ENCODE measurements around the gene KDM1B.

The KDM1B gene

DNA sequence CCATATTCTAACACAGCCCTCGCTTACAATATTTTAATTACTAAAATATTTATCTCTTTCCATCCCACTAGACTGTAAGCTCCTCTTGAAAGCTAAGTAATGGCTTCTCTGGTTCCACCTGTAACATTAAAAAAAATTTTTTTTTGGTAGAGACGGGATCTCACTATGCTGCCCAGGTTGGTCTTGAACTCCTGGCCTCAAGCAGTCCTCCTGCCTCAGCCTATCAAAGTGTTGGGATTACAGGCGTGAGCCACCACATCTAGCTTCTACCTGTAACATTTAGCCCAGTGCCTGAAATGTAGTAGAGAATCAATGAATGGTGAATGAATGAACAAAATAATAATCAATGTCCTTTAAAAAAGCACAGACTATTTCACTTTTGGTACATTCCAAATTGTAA, 80.3 kb downstream of the KDM1B start:
- no peak for DNase-seq

DNA sequence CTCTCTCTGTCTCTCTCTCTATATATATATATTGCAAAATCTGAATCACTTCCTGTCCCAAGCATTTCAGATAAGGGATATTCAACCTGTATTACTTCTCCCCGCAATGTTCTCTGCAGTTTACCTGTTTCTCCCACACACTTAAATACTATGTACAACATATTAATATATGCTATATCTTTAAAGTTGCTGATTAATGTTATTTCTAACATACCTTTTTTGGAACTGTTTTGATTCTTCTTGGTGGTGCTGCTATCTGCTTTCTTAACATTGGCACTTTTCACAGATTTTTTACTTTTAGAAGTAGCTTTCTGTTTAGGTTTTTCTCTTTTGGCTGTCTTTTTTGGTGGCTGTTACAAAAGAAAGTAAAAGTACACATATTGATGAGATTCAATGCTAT, 81.9 kb downstream of the KDM1B start:
- DNase-seq: no peak

DNA sequence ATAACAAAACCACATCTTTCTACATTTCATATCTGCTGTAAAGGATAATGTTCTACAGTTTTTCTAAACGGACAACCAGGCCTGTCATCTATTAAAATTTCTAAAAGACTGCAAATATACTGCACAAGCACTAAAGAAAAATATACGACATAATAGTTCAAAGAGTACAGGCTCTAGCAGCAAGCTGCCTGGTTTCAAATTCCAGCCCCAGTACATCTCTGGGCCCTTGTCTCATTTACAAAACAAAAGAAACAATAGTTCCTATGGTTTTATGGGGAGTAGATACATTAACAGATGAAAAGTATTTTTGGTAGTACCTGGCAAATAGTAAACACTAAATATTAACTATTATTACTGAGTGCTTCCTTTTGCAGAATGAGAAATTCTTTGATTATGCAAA, 85.0 kb downstream of the KDM1B start:
- peak; percentile 11 for DNase-seq

DNA sequence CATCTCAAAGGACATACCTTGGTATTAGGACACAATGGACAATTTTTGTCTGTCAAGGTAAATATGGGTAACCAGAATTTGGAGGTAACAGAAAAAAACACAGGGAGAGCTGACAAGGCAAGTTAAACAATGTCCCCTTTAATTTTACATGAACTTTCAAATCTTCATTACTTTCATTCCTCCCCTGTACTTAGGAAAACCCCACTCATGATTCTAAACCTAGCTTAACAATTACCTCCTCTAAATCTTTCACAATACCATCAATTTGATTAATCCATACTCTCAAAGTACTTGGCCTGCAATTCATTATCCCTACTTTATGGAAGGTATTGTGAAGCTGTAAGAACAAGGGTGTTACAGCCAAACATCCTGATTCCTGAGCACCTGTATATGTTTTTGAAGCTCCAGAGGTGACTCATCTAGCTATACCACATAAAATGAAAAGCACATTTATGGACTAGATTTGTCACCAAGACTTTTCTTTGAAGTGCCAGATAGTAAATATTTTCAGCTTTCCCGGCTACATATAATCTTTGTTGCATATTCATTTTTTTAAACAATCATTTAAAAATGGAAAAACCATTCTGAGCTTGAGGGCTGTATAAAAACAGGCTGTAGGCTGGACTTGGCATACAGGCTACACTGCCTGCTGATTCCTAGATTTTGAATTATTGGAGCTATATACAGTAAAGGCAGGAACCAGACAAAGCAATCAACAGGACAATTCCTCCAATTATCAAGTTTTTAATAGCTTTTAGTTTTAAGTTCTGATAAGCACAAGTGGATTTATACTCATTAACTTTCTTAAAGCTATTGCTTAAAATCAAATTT, 86.2 kb downstream of the KDM1B start:
- no peak for DNase-seq

DNA sequence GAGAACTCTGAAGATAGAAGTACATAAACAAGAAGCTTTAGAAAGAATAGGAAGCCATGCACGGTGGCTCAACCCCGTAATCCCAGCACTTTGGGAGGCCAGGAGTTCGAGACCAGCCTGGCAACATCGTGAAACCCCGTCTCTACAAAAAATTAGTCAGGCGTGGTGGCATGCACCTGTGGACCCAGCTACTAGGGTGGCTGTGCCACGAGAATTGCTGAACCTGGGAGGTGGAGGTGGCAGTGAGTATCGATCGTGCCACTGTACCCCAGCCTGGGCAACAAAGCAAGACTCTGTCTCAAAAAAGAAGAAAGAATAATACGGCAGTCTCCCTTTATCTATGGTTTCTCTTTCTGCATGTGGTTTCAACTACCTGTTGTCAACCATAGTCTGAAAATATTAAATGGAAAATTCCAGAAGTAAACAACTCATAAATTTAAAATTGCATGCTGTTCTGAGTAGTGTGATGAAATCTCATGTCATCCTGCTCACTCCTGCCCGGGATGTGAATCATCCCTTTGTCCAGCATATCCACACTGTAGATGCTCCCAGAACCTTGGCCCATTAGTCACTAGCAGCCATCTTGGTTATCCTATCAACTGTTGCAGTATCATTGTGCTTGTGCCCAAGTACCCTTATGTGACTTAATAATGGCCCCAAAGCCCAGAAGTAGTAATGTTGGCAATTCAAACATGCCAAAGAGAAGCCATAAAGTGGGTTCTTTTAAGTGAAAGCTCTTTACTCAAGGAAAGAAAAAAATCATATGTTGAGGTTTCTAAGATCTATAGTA, 87.0 kb downstream of the KDM1B start:
- DNase-seq: no peak

DNA sequence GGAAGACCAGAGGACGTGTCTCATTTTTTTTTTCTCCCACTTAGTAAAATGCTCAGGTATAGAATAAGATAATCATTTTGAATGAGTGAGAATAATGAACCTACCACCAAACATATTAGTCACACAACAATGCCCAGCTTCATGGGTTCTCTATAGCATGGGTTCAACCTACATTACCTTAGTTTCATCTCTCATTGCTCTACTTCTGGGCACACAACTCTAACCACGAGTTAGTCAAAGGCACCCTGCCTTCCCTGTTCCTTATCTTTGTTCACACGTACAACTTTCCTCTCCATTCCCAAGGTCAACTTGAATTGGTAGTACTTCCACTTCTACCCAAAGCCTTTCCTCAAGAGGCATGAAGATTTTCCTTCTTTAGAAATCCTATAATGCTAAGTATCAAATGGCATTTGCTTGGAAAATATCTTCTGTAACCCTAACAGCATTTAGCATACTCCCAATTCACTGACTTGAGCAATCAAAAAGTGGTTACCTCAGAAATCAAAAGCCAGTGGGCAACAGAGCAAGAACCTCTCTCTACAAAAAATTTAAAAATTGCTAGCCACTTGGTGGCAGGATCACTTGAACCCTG, 88.2 kb downstream of the KDM1B start:
- DNase-seq: no peak

DNA sequence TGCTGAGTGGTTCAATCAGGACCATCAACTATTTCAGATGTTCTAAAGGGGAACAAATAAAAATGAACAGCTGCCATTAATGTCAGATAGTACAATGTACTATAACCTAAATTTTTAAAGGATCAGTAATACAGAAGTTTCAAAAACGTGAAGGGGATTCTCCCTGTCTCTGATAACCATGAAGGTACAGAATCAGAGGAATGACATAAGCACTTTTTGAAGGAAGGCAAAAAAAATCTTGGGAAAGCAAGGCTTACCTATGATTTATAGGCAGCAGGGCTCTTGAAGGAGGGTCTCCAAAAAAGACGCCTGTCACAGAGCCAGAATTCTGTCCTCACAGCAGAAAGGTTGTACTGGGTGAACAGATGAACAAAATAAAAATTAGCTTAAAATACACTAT, 89.0 kb downstream of the KDM1B start:
- no peak for DNase-seq

DNA sequence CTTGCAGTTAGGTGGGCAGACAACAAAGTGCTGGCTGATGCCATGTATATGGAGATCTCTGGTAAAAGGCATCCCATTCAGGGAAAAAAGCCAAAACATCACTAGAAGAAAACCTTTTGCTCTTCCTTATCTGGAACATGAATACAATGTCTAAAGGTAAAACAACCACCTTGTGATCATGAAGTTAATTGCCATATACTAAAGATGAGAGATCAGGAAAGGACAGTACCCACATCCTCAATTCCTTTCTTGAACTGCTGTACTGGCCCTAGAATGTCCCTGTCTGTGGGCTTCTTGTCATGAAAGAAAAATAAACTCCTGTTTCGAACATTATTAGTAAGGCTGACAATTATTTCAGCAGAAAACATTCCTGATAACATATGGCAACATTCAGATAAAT, 89.9 kb downstream of the KDM1B start:
- no peak for DNase-seq

DNA sequence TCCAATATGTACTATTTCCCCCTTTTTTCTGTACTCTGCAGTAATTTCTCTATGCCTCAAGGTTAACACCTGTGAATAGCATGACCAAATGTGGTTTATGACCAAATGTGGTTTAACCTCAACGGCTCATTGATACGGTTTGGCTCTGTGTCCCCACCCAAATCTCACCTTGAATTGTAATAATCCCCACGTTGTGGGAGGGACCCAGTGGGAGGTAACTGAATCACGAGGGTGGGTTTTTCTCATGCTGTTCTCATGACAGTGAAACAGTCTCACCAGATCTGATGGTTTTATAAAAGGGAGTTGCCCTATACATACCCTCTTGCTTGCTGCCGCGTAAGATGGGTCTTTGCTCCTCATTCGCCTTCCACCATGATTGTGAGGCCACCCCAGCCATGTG, 90.4 kb downstream of the KDM1B start:
- DNase-seq: no peak

DNA sequence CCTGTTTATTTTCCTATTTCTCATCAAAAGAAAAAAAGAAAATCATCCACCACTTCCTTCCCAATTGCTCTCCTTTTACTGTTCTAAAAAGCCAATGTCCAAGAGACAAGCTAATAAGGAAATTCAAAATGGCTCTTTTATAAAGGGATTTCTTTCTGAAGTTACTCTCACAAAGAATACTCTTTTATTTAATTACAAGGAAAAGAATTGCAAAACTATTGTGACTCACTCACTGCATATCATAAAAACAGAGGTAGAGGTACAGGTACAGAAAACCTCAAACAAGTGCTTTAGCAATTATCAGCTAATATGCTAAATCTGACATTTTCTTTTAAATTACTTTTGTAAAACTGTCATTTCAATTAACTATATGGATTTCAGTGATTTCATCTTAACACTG, 91.0 kb downstream of the KDM1B start:
- no peak for DNase-seq

DNA sequence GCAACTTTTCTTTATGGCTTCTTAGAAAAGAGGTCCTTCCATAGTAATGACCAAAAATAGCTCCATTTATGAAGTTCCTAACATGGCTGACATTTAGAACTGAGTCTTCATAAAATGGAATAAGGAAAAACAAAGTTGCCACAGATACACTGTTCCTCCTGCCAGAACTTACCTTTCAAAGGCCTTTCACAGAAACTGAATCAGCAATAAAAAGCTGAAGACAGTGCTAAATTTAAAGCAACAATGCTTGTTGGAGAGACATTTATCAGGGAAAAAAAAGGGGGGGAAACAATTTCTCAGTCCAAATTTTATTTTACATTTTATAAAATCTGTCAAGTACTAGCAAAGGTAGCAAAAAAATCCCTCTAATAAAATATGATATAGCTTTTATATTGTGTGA, 91.8 kb downstream of the KDM1B start:
- no peak for DNase-seq

DNA sequence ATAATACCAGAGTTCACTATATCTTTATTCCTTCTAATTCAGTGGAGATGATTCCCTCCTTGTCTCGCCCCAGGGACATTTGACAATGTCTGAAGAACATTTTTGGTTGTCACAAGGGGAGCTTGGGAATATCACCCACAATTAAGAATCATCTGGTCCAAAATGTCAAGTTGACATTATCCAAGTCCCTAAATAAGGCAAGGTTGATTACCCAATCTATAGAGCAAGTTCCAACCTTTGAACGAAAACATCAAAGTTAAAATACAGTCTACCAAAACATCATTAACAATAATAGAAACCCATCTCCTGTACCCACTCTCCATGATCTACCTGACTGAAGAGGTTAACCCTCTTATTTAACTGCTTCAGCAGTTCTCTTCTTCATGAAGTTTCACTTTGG, 93.5 kb downstream of the KDM1B start:
- no peak for DNase-seq

DNA sequence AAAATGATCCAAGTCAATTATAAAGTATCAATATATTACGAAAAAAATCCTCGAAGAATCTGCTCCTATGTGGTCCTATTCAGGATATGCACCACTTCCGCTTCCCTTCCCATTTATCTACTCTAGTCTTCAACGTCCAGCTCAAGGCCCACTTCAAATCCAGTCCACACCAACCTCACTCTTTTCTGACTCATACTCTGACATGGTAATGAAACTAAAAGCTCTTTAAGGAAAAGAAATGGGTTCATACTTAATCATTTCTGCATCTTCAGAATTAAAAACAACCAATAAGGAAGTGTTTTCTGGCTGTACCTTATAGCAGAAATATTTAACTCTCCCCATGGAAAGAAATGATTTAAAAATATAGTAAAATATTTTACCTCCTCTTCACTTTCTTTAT, 94.0 kb downstream of the KDM1B start:
- DNase-seq: no peak

DNA sequence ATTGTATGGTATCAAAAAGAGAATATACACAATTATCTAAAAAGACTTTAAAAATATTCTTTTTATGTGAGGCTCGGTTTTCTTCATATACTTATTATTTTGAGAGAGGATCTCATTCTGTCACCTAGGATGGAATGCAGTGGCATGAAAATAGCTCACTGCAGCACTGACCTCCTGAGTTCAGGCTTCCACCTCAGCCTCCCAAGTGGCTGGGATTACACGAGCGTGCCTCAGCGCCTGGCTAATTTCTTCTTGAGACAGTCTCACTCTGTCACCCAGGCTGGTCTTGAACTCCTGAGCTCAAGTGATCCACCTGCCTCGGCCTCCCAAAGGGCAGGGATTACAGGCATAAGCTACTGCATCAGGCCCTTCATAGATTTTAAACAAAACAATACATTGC, 98.4 kb downstream of the KDM1B start:
- DNase-seq: no peak

DNA sequence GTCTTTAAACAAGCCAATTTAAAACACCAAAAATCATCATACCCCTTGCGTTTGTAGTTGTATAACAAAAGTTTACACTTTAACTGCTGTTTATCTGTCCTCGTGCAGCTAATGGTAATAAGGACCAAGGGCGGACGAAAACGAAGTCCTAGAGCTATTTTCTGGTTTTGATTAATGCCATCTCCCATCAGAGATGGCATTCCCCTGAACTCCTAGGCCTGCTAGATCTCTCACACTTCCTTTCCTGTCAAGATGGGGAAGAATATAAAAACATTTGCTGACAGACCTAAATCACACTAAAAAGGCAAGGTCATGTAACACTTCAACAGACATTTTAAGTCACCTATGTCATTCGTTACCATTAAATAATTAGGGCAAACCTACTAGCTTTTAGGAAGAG, 99.6 kb downstream of the KDM1B start:
- DNase-seq: no peak

DNA sequence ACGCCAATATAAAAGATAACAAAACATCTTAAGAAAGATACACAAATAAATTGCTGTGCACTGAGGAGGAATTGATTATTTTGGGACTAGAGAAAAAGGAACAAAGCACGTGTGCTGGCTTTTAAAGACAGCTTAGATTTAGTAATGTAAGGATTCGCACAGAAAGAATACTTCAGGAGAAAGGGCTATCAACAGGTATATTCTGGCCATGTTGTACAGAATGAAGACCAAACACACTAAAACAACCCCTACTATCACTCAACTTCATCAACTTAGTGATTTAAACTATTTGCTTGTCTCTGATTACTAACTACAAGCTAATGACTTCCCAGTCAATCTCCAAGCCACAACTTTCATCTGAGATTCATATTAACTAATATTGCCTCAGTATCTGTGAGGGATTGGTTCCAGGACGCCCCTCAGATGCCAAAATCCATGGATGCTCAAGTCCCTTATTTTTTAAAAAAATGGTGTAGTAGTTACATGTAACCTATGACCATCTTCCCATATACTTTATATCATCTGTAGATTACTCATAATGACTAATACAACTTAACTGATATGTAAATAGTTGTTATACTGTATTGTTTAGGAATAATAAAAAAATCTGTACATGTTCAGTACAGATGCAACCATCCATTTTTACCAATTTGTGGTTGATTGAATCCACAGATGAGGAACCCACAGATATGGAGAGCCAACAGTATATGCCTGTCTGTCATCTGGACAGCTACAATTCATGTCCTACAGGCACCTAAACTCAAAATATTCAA, 104.6 kb downstream of the KDM1B start:
- no peak for DNase-seq

DNA sequence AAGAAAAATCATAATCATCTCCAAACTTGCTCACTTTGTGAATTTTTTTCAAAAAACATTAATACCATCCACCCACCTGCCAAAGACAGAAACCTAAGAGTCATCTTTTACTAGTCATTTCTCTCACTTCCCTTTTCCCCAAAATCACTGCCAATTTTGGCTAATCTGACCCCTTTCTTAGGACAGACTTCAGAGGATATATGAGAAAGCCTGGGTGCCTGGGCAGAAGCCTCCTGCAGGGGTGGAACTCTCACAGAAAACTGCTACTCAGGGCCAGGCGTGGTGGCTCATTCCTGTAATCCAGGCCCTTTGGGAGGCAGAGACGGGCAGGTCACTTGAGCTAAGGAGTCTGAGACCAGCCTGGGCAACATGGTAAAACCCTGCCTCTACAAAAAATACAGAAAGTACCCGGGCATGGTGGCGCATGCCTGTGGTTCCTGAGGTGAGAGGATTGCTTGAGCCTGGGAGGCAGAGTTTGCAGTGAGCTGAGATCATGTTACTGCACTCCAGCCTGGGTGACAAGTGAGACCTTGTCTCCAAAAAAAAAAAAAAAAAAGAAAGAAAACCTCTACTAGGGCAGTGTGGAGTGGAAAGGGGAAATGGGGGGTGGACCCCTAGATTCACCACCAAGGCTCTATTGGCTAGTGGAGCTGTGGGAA, 105.4 kb downstream of the KDM1B start:
- no peak for DNase-seq

DNA sequence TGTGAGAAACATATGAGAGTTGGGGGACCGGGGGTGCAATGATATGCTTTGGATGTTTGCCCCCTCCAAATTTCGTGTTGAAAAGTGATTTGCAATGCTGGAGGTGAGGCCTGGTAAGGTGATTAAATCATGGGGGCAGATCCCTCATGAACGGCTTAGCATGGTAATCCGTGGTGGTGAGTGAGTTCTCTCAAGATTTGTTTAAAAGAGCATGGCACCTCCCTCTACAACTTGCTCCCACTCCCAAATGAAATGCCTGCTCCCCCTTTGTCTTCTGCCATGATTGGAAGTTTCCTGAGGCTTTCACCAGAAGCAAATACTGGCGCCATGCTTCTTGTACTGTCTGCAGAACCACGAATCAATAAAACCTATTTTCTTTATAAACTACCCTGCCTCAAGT, 106.7 kb downstream of the KDM1B start:
- DNase-seq: no peak

DNA sequence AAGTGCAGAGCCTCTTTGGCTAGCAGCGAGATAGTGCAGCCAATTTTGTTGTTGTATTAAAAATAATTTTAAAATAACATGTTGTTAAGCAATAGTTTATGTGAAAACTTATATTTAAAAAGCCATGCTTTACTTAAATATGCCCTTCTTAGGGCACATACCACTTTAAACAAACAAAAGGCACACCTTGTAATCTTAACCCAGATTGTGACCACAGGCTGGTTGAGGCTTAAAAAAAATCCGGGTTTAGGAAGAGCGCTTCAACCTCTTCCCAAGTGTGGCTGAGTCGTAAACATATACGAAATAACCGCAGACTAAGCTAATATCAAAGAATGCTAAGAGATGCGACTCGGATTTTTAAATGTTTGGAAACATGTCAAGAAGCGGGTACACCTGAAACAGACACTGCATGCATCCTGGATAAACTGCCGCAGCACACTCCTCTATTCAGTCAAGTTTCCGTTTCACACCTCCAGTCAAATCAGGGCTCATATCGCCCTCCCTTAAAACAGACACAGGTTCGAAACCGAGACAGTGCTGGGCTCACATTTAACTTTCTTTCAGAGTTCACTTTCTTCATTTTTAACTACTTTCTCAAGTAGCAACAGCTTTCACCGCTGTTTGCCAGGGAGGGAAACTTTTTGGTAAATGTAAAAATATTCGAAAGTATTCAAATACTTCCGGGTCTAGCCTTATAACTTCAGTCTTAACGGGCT, 107.6 kb downstream of the KDM1B start:
- peak; percentile 25 for DNase-seq

DNA sequence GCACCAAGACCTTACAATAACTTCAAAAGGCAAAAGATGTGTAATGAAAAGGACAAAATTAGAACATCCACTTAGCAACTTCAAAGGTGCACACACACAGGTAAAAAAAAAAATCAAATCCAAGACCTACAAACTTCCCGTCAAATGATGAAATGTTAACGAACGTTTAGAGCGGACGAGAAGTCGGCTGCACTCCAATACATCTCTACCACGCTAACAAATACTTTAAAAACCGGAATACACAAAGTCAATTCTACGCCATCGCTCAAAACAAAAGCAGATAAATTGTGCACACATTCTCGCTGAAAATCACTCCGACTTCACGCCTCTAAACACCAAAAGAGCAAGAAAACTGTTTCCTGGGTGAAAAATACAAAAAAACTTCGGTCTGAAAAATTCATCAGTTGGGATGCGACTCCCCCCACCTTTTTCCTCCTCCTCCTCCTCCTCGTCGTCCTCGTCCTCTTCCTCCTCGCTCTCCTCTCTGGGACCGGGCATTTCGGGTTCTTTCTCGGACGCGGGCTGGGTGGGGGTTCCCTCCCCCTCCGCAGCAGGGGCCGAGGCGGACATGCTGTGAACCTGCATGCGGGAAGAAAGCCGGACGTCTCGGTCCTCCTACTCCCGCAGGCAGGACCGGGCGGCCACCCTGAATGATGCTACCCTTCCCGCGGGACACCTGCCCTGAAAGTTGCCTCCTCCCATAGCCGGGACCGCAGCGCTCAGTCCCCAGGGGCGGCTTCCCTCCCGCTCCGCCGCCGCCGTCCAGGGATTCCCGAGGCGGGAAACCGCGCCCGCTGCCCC, 108.4 kb downstream of the KDM1B start:
- peak; percentile 66 for DNase-seq

All from NCI-H146 (cell line).